ENCODE results near the gene STARD13.

STARD13 gene

GRCh38 chr13:33204130-33204927 is 81.2 kb downstream of the STARD13 start:
- peak overlapping the region; percentile 20 for H3K4me3 ChIP-seq (ENCODE audit: control insufficient read depth, low read depth, low read length)
- peak; percentile 93 for DNase-seq (ENCODE audit: low read depth)
- TF ChIP-seq, protein P1, sequence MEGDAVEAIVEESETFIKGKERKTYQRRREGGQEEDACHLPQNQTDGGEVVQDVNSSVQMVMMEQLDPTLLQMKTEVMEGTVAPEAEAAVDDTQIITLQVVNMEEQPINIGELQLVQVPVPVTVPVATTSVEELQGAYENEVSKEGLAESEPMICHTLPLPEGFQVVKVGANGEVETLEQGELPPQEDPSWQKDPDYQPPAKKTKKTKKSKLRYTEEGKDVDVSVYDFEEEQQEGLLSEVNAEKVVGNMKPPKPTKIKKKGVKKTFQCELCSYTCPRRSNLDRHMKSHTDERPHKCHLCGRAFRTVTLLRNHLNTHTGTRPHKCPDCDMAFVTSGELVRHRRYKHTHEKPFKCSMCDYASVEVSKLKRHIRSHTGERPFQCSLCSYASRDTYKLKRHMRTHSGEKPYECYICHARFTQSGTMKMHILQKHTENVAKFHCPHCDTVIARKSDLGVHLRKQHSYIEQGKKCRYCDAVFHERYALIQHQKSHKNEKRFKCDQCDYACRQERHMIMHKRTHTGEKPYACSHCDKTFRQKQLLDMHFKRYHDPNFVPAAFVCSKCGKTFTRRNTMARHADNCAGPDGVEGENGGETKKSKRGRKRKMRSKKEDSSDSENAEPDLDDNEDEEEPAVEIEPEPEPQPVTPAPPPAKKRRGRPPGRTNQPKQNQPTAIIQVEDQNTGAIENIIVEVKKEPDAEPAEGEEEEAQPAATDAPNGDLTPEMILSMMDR (IDR thresholded peaks at IDR 0.05; ENCODE audit: control insufficient read depth, insufficient read depth, low read depth, low read length, missing control alignments), result no peak

DNA sequence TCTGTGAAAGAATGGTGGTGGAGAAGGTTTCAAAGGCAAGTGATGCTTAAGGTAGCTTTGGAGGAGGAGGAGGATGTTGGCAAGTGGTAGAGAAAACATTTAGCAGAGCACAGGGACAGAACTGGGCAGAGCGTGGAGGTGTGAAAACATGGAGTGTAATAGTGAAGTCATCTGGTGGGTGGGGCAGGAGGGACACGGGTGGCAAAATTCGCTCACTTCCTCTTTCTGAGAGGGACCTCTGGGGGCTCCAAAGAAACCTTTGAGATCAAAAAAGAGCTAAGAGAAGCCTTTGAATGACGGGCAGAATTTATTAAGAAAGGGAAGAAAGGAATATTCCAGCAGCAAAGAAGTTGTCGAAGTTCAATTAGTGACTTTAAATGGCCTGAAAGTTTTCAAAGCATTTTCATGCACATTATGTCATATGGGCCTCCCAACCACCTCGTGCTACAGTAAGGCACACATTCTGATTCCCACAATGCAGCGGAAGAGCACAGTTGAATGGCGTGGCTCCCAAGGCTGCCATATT is 82.8 kb downstream of the STARD13 start:
- DNase-seq (ENCODE audit: low read depth), result no peak
- H3K4me3 ChIP-seq (ENCODE audit: control insufficient read depth, low read depth, low read length), result no peak overlapping the region
- TF ChIP-seq, protein P1 (IDR thresholded peaks at IDR 0.05; ENCODE audit: control insufficient read depth, insufficient read depth, low read depth, low read length, missing control alignments), result no peak

GRCh38 chr13:33201659-33202058 is 83.9 kb downstream of the STARD13 start:
- TF ChIP-seq, protein P1 (IDR thresholded peaks at IDR 0.05; ENCODE audit: control insufficient read depth, insufficient read depth, low read depth, low read length, missing control alignments), result no peak
- no peak overlapping the region for H3K4me3 ChIP-seq (ENCODE audit: control insufficient read depth, low read depth, low read length)
- no peak for DNase-seq (ENCODE audit: low read depth)

DNA sequence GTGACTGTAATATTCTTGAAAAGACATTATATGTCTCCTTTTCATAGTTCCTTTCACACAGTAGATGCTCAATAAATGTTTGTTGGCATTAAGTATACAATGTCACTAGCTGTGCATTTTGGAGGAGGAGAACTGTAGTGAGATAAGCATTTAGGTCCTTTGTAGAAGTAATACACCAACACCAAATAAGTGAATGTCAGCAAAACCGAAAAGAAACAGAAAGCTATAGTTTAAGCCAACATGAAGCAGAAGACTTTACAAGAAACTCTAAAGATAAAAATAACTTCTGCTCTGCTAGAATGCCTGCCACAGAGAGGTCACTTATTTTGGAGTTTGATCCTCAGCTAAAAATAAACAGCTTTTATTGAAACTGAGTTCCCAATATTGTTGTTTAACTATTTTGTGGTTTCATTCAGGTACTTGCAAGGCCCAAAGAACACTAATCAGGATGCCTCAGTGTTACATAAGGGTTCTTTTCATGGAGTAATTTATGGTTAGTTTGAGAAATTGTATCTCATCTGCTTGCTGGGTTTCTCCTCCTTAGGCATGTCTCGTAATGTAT is 86.2 kb downstream of the STARD13 start:
- no peak overlapping the region for H3K4me3 ChIP-seq (ENCODE audit: control insufficient read depth, low read depth, low read length)
- TF ChIP-seq, protein P1 (IDR thresholded peaks at IDR 0.05; ENCODE audit: control insufficient read depth, insufficient read depth, low read depth, low read length, missing control alignments), result no peak
- no peak for DNase-seq (ENCODE audit: low read depth)

- TF ChIP-seq, protein P1 (IDR thresholded peaks at IDR 0.05; ENCODE audit: control insufficient read depth, insufficient read depth, low read depth, low read length, missing control alignments), result no peak
- DNase-seq (ENCODE audit: low read depth), result no peak
- H3K4me3 ChIP-seq (ENCODE audit: control insufficient read depth, low read depth, low read length), result no peak overlapping the region
These were observed 88.0 kb downstream of the STARD13 start for GRCh38 chr13:33197541-33197971.

DNA sequence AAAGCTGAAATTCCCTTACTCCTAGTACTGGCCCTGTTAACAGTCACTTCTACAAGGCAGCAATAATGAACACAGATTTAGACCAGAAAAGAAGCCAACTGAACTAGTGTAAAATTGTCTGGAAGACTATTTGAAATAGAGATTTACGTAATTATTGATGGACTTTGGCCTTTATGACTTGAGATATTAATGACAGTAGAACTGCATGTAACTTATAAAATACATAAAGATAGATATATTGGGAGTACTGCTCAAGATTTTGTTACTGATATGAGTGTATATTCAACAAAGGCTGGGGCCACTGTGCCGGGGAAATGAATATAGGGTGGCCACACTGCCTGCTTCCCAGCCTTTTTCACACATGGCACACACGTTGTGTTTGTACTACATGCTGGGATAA is 88.8 kb downstream of the STARD13 start:
- TF ChIP-seq, protein P1 (IDR thresholded peaks at IDR 0.05; ENCODE audit: control insufficient read depth, insufficient read depth, low read depth, low read length, missing control alignments), result no peak
- DNase-seq (ENCODE audit: low read depth), result no peak
- no peak overlapping the region for H3K4me3 ChIP-seq (ENCODE audit: control insufficient read depth, low read depth, low read length)
